T-helper 17 cell (primary cell): ENCODE data around the gene GABBR2. TPM values are rescaled to one million over a fixed set of nuclear protein-coding genes. Genes with fewer than 3 reads are reported as not detected.

Source experiments
- ATAC-seq: fragments of 150-1000 bp; cut with Tn5 transposase; 2 replicates; pipeline ENCODE4 v1.10.0; 2021; ENCODE audit warnings: mild to moderate bottlenecking, moderate library complexity
- DNase-seq, 3 donors: peaks; one replicate each; pipeline versions ENCODE4 v3.0.0 to v3.0.0-alpha.2; 2020 to 2021
- H3K9me3 ChIP-seq: one replicate; pipeline ENCODE4 v1.7.0; 2013; ENCODE audit warnings: low read length, mild to moderate bottlenecking; ENCODE audit not compliant: control insufficient read depth, poor library complexity, severe bottlenecking
- H3K27ac Mint-ChIP-seq: one replicate; pipeline ENCODE4 v1.8.0; 2022; ENCODE audit warnings: mild to moderate bottlenecking, moderate library complexity, mixed read lengths
- H3K27me3 Mint-ChIP-seq: one replicate; pipeline ENCODE4 v1.8.0; 2022; ENCODE audit warnings: mixed read lengths
- H3K36me3 Mint-ChIP-seq: one replicate; pipeline ENCODE4 v1.8.0; 2022; ENCODE audit warnings: low read depth, mixed read lengths
- H3K4me1 Mint-ChIP-seq: one replicate; pipeline ENCODE4 v1.8.0; 2022; ENCODE audit warnings: mild to moderate bottlenecking, mixed read lengths
- H3K4me3 Mint-ChIP-seq: one replicate; pipeline ENCODE4 v1.8.0; 2022; ENCODE audit warnings: mild to moderate bottlenecking, moderate library complexity, mixed read lengths
- total RNA-seq, 4 donors: library from RNA in 2 of 4; stranded (reverse) in 2 of 4; gene quantifications; one replicate each; pipeline ENCODE4 v1.2.3 and lab custom pipeline; 2022 to 2026

GABBR2 gene
- total RNA-seq, 2 donors from 2014 or later: not detected

DNA sequence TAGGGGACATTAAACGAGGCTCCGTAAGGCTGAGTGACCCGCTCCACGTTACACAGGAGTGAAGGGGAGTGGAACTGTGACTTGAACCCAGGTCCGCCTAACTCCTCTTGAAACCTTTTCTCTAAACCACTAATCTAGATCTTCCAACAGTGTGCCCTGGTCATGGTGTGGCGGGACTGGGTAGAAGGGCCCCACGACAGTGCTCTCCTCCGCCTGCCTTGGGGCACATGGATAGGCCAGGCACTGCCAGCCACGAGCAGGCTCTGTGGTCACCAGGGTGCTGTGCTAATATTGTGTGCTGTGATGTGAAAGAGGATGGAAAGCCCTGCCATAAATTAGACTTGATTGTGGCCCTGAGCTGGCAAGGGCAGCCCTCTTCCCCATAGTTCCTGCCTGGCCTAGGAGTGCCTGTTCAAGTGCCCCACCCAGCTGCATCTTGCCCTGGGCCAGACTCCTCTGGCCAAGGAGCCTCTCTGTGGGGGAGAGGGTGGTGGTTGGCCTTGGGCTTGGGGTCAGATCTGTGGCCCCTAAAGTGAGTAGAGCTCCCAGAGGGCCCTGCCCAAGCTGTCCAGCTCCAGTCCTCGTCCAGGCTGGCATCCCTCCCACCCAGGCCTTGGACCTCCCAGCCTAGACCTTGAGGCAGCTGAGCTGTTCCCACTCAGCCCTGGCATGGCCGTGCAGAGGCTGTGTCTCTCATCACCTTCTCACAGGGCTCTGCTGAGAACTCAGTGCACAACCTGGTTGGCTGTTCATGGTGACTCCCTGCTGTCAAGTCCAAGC lies 385.5 kb downstream of the GABBR2 start:
- DNase-seq: no peak
- Mint-ChIP-seq H3K4me3 (no peak overlapping the region), H3K27ac (no peak overlapping the region), H3K27me3 (peaks cover 22% of the 10 kb centered on the region), H3K4me1 (peaks cover 10% of the 10 kb centered on the region), H3K36me3 (peaks cover 4% of the 10 kb centered on the region)
- no peak for ATAC-seq
- no peaks in the 10 kb centered on the region for H3K9me3 ChIP-seq

DNA sequence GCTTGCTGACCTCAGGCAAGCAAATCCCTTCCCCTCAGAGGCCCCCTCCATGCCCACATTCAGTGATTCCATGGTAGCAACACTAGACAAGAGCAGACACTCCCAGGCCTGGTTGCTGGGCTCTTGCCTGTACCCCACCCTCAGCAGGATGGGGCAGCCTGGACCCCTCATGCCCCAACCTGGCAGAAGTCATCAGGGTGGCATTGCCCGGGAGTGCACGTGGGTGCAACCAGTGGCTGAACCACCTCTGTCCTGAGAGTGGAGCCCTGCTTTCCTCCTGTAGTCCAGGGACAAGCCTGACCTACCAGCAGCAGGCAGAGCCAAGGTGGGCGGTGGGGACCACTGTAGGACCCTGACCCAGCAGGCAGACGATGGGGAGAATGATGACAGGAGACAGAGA lies 387.5 kb downstream of the GABBR2 start:
- DNase-seq (no peak), ATAC-seq (no peak)
- peaks cover 17% of the 10 kb centered on the region for H3K27me3 Mint-ChIP-seq

DNA sequence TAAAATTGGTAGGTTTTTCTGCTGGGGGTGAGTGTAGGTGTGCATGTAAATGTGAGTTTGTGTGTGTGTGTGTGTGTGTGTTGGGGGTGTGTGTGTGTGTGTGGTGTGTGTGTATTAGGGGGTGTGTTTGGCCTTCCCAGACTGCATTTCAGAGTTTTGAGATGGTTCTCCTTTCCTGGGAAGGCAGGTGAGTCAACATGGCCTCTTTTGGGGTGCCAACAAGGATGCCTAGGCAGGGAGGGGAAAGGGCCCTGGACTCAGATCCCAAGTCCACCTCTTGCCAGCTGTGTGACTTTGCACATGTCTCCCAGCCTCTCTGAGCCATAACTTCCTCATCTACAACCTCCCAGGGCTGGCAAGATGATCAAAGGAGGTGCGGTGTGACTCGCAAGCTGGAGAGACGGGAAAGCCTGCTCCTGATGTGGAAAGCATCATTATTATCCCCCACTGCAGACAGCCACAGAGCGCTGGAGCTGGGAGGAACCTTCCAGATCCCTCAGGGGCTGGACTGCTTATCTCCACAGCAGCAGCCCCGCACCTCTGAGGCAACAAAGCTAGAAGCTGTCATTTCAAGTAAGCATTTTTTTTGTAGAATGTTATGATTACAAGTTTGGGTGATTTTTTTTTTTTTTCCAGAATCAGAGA lies 389.8 kb downstream of the GABBR2 start:
- peaks cover 24% of the 10 kb centered on the region for H3K27me3 Mint-ChIP-seq
- no peak for DNase-seq

More for the DNA sequence above, 387.5 kb downstream of the GABBR2 start:
- no peaks in the 10 kb centered on the region for H3K9me3 ChIP-seq
- peaks cover 2% of the 10 kb centered on the region for H3K36me3 Mint-ChIP-seq
- H3K4me3 Mint-ChIP-seq: no peak overlapping the region
- peaks cover 8% of the 10 kb centered on the region for H3K4me1 Mint-ChIP-seq
- H3K27ac Mint-ChIP-seq: peak overlapping the region; percentile 70

DNA sequence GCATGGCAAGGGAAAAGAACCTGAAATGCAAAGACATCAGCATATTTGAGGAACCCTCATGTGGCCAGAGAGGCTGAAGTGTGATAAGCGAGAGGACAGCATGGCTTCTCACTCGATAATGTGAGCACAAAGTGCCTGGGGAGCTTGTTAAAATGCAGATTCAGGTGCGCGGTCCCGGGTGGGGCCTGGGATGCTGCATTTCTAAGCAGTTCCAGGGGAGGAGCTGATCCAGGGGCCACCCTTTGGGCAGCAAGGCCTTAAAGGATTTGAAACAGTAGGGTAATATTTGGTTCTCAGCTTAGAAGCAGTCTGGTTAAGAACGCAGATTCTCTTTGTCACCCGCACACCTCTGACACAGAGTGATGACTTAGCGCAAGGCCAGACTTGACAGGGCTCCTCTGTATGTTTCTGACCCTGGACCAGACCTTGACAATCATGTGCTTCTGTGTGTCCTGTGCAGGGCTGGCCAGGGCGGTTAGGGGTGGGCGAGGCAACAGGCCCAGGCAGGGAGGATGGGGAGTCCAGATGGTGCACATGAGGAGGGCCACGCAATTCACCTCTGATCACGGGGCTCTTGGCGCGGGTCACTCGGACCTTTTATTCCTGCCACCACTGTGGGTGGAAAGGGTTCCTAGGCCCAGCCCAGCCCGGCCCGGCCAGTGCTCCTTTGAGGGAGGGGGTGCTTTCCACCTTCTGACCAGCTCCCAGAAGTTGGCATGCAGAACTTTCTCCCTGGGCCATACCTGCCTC lies 390.5 kb downstream of the GABBR2 start:
- no peak overlapping the region for H3K27ac Mint-ChIP-seq
- no peak for DNase-seq

More for the DNA sequence above, 389.8 kb downstream of the GABBR2 start:
- Mint-ChIP-seq H3K4me1 (peaks cover 9% of the 10 kb centered on the region), H3K4me3 (no peak overlapping the region), H3K36me3 (peaks cover 2% of the 10 kb centered on the region), H3K27ac (no peak overlapping the region)
- no peaks in the 10 kb centered on the region for H3K9me3 ChIP-seq
- no peak for ATAC-seq

DNA sequence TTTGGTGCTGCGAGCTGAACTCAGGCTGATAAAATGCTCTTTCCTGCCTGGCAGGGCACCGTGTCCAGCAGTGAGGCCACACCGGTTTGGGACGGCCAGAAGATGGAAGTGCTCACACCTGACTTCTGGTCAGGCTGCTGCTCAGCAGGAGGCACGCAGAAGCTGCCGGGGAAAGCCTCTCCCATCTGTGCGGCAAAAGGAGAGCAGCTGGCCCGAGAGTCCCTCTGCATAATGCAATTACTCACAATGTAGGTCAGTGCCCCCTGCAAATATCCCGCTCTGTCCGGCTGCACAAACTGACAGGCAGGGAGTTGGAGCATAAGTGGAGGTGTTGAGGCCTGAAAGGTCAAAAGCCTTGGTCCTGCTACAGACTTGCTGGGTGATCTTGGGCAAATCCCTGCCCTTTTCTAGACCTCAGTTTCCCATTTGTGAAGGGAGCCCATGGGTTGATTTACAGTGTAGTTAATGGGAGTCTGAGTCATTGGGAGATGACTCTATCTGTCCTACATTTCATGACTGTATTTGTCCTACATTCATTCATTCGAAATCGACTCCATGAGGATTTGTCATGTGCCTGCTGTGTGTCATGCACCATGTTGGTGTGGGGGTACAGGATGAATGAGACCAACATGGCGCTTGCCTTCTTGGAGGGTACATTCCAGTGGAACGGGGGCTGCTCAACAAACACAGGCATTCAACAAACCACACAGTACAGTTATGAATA lies 391.4 kb downstream of the GABBR2 start:
- no peaks in the 10 kb centered on the region for H3K9me3 ChIP-seq
- Mint-ChIP-seq H3K27me3 (peaks cover 21% of the 10 kb centered on the region), H3K4me1 (peaks cover 8% of the 10 kb centered on the region), H3K4me3 (peak overlapping the region; percentile 21), H3K27ac (no peak overlapping the region), H3K36me3 (peaks cover 4% of the 10 kb centered on the region)
- no peak for ATAC-seq
- no peak for DNase-seq

More for the DNA sequence above, 390.5 kb downstream of the GABBR2 start:
- H3K4me1 Mint-ChIP-seq: peaks cover 9% of the 10 kb centered on the region
- ATAC-seq: no peak
- H3K36me3 Mint-ChIP-seq: peaks cover 2% of the 10 kb centered on the region
- H3K27me3 Mint-ChIP-seq: peaks cover 26% of the 10 kb centered on the region
- no peak overlapping the region for H3K4me3 Mint-ChIP-seq
- no peaks in the 10 kb centered on the region for H3K9me3 ChIP-seq

DNA sequence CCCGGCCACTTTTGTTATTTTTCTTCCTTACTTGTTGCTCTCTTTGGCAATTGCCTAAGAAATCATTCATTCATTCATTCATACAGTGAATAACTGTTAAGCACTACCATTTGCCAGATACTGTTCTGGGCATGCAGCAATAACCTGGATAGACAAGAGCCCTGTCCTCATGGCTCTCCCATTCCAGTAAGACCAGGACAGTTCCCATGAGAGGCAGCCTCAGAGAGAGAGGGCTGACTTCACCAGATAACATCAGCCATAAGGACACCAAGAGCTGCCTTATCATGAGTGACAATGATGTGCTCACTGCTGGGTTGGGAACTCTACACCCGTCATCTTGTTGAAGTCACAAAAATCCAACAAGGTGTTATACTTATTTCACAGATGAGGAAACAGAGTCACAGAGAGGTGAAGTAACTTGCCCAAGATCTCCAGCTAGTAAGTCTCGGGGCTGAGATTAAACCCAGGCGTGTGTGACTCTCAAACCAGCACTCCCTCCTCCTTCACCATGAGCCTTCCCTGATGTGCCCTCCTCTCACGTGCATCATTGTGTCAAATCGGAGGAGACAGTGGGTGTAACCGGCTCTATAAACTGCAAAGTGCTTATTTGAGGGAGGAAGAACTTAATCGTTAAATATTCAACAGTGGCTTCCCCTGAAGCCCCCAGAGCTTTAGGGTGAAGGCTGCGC lies 392.1 kb downstream of the GABBR2 start:
- Mint-ChIP-seq H3K27me3 (peaks cover 14% of the 10 kb centered on the region), H3K4me1 (peaks cover 2% of the 10 kb centered on the region), H3K27ac (no peak overlapping the region), H3K4me3 (no peak overlapping the region), H3K36me3 (peaks cover 2% of the 10 kb centered on the region)
- ATAC-seq: no peak
- H3K9me3 ChIP-seq: no peaks in the 10 kb centered on the region
- no peak for DNase-seq

DNA sequence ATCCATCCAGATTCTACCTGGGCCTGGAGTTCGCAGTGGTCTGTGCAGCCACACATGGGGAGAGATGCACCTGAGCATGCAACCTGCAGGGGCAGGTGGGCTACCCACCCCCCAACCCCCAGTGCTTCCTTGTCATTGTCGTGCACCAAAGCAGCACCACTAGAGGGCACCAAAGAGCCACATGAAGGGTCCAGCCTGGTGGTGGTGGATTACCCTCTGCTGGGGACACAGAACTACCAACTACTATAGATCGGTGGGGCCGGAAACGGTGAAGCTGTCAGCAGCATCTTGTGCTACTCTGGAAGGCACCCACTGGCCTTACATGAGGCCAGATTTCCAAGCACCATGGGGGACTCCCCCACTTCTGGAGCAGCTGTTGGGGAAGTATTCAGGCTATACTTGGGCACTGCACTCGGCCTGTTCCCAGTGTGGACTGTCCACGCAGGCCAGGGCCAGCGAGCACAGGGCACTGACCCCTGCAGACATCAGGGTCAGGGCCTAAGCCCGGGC lies 393.1 kb downstream of the GABBR2 start:
- no peak overlapping the region for H3K27ac Mint-ChIP-seq

DNA sequence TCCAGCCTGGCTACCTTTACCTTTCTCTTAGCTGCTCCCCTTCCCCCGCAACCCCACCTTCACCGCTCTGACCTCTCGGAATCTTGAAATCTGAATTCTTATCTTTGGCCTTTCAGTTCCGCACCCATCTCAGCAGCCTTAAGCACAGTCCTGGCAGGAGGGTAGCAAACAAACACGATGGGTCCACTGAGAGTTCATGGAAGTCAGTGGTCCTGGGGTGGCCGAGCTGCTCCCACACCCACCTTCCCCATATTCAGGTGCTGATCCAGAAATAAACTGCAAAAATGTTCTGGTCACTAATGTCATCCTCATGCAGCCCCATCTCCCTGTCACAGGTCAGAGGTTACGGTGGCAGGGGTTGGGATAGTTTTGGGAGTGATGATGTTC lies 393.7 kb downstream of the GABBR2 start:
- H3K4me3 Mint-ChIP-seq: no peak overlapping the region
- no peaks in the 10 kb centered on the region for H3K9me3 ChIP-seq
- peaks cover 15% of the 10 kb centered on the region for H3K27me3 Mint-ChIP-seq
- peaks cover 2% of the 10 kb centered on the region for H3K36me3 Mint-ChIP-seq
- no peak overlapping the region for H3K27ac Mint-ChIP-seq
- ATAC-seq (no peak), DNase-seq (no peak)
- H3K4me1 Mint-ChIP-seq: peaks cover 2% of the 10 kb centered on the region

More for the DNA sequence above, 393.1 kb downstream of the GABBR2 start:
- peak; percentile 44 to 73 (median 52) for DNase-seq
- Mint-ChIP-seq H3K27me3 (peaks cover 14% of the 10 kb centered on the region), H3K4me3 (no peak overlapping the region), H3K4me1 (peaks cover 2% of the 10 kb centered on the region), H3K36me3 (peaks cover 2% of the 10 kb centered on the region)
- H3K9me3 ChIP-seq: no peaks in the 10 kb centered on the region
- ATAC-seq: peak; percentile 87

DNA sequence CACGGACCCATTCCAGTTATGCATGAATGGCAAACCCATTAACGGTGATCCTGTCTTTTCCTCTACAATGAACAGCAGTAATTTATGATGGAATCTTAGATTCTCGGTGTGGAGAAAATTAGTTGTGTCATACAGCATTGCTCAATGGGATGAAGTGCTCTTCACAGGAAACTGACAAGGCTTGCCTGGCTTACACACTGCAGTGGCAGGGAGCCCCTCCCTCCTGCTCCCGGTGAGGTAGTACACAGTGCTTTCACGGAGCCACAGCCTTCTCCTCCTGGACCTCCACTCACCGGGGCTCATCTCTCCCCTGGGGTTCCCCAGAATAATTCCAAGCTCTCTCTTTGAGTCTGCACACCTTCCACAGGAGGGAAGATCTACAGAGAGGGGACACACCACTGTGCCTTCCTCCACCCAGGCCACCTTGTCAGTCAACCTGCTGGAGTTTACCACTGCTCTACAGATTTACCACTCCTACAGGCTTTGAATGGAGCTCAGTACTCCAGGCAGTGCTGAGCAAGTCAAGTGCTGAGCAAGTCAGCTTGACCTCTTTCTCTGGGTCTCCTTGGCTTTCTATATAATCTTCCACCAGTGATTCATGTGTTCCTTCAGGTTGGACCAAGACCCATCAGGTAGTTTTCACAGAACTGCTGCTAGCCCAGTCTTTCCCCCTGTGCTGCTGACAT lies 394.2 kb downstream of the GABBR2 start:
- Mint-ChIP-seq H3K27me3 (peaks cover 21% of the 10 kb centered on the region), H3K36me3 (peaks cover 2% of the 10 kb centered on the region), H3K4me1 (peaks cover 2% of the 10 kb centered on the region), H3K4me3 (no peak overlapping the region), H3K27ac (no peak overlapping the region)
- no peaks in the 10 kb centered on the region for H3K9me3 ChIP-seq
- DNase-seq (no peak), ATAC-seq (no peak)

DNA sequence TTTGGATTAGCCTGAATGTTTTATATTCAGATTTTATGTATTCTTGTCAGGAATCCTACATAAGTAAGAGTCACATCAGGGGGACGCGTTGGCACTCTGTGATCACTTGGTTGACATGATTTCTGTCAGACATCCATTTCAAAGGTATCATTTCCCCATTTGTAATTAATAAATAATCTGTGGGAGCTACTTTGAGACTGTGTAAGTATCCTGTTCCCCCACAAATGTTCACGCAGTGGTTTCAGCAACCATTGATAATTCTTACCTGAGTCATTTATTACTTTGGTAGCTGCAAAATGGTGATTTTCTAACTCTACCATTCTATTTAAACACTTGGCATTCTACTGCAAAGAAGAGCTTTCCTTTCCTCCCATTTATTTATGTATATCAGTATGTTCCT lies 396.4 kb downstream of the GABBR2 start:
- Mint-ChIP-seq H3K4me3 (no peak overlapping the region), H3K4me1 (peaks cover 2% of the 10 kb centered on the region), H3K27me3 (peaks cover 32% of the 10 kb centered on the region), H3K36me3 (peaks cover 2% of the 10 kb centered on the region), H3K27ac (no peak overlapping the region)
- no peak for ATAC-seq
- no peaks in the 10 kb centered on the region for H3K9me3 ChIP-seq
- DNase-seq: no peak

DNA sequence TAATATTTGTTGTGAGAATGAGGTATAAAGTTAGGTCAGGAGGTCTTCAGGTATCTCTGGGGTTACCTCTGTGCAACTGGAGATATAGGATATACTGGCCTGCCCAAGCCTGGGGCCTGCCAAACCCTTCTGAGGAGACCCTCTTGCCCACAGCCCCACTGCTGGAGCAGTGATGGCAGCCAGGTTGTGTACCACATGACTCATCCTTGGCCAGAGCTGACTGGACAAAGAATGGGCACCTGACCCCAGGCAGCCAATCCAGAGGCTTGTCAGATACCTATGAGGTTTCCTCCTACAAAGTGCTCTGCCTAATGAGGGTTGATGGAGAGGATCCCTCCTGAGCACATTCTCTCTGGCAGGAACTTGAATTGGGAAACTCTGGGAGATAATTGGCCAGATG lies 397.2 kb downstream of the GABBR2 start:
- Mint-ChIP-seq H3K27ac (no peak overlapping the region), H3K27me3 (peaks cover 32% of the 10 kb centered on the region), H3K4me3 (no peak overlapping the region), H3K4me1 (peaks cover 2% of the 10 kb centered on the region), H3K36me3 (peaks cover 2% of the 10 kb centered on the region)
- no peaks in the 10 kb centered on the region for H3K9me3 ChIP-seq
- ATAC-seq (no peak), DNase-seq (no peak)
